Liver (tissue), 9 donors: Measurements from ENCODE around the gene ATP6V1G2. TPM values are rescaled to one million over a fixed set of nuclear protein-coding genes. Genes with fewer than 3 reads are reported as not detected.

ENCODE experiments used
- DNase-seq: peaks from one replicate; pipeline ENCODE4 v3.0.0-alpha.2; 2017; ENCODE audit warnings: low spot score
- H3K27ac ChIP-seq, 2 donors: one replicate each; pipeline ENCODE4 v1.7.0; 2013; ENCODE audit warnings: inconsistent platforms in 2 of 2, low read length in 2 of 2, control low read depth in 1 of 2, low read depth in 1 of 2, mild to moderate bottlenecking in 1 of 2
- H3K27me3 ChIP-seq, 4 donors: one replicate each; pipeline versions ENCODE4 v1.6.1 to v1.7.0; 2013; ENCODE audit warnings: low read length in 3 of 4, inconsistent platforms in 1 of 4, mild to moderate bottlenecking in 1 of 4, moderate library complexity in 1 of 4; ENCODE audit not compliant: control insufficient read depth in 4 of 4, insufficient read depth in 4 of 4
- H3K36me3 ChIP-seq, 4 donors: one replicate each; pipeline versions ENCODE4 v1.6.1 to v1.7.0; 2013; ENCODE audit warnings: low read length in 3 of 4, mild to moderate bottlenecking in 3 of 4, low read depth in 1 of 4, moderate library complexity in 1 of 4; ENCODE audit not compliant: control insufficient read depth in 4 of 4, insufficient read depth in 3 of 4
- H3K4me1 ChIP-seq, 4 donors: one replicate each; pipeline versions ENCODE4 v1.6.1 to v1.7.0; 2013; ENCODE audit warnings: low read length in 3 of 4, mild to moderate bottlenecking in 3 of 4, moderate library complexity in 1 of 4; ENCODE audit not compliant: control insufficient read depth in 4 of 4, insufficient read depth in 4 of 4
- H3K4me3 ChIP-seq, 3 donors: one replicate each; pipeline versions ENCODE4 v1.6.1 to v1.7.0; 2013; ENCODE audit warnings: low read length in 3 of 3, control low read depth in 1 of 3, low read depth in 1 of 3, mild to moderate bottlenecking in 1 of 3
- H3K9ac ChIP-seq, 2 donors: one replicate each; pipeline ENCODE4 v1.7.0; 2013; ENCODE audit warnings: low read length in 2 of 2, mild to moderate bottlenecking in 2 of 2, moderate library complexity in 2 of 2, control low read depth in 1 of 2, low read depth in 1 of 2
- H3K9me3 ChIP-seq, 4 donors: one replicate each; pipeline versions ENCODE4 v1.6.1 to v1.7.0; 2013; ENCODE audit warnings: low read length in 3 of 4; ENCODE audit not compliant: control insufficient read depth in 4 of 4
- EGR1 ChIP-seq, 2 donors: IDR thresholded peaks; 2 replicates each; pipeline ENCODE4 v1.6.1; 2016 to 2018; ENCODE audit warnings: antibody characterized with exemption in 2 of 2, low read depth in 2 of 2
- FOXA1 ChIP-seq: IDR thresholded peaks from 2 replicates; pipeline ENCODE4 v1.6.1; 2016; ENCODE audit warnings: antibody characterized with exemption
- FOXA2 ChIP-seq: IDR thresholded peaks from 2 replicates; pipeline ENCODE4 v1.6.1; 2016; ENCODE audit warnings: antibody characterized with exemption
- GABPA ChIP-seq, 2 donors: IDR thresholded peaks in 1 of 2; conservative IDR thresholded peaks in 1 of 2; 2 replicates each; pipeline ENCODE4 v1.6.1; 2016; ENCODE audit warnings: antibody characterized with exemption in 2 of 2, mild to moderate bottlenecking in 1 of 2, moderate library complexity in 1 of 2
- HNF4A ChIP-seq, 2 donors: conservative IDR thresholded peaks; 2 replicates each; pipeline ENCODE4 v1.6.1; 2016; ENCODE audit warnings: antibody characterized with exemption in 2 of 2, mild to moderate bottlenecking in 2 of 2
- HNF4G ChIP-seq: IDR thresholded peaks from 2 replicates; pipeline ENCODE4 v1.6.1; 2016; ENCODE audit warnings: antibody characterized with exemption
- JUND ChIP-seq, 2 donors: IDR thresholded peaks; 2 replicates each; pipeline ENCODE4 v1.6.1; 2016; ENCODE audit warnings: antibody characterized with exemption in 2 of 2
- NR2F2 ChIP-seq: IDR thresholded peaks from 2 replicates; pipeline ENCODE4 v1.6.1; 2016; ENCODE audit warnings: antibody characterized with exemption
- RAD21 ChIP-seq, 2 donors: IDR thresholded peaks; 2 replicates each; pipeline ENCODE4 v1.6.1; 2016; ENCODE audit warnings: antibody characterized with exemption in 2 of 2, mild to moderate bottlenecking in 2 of 2
- RXRA ChIP-seq, 2 donors: IDR thresholded peaks; 2 replicates each; pipeline ENCODE4 v1.6.1; 2017 to 2018; ENCODE audit warnings: antibody characterized with exemption in 2 of 2, mild to moderate bottlenecking in 1 of 2
- SP1 ChIP-seq: IDR thresholded peaks from 2 replicates; pipeline ENCODE4 v1.6.1; 2018; ENCODE audit warnings: antibody characterized with exemption, mild to moderate bottlenecking
- TAF1 ChIP-seq: conservative IDR thresholded peaks from 2 replicates; pipeline ENCODE4 v1.6.1; 2016; ENCODE audit warnings: antibody characterized with exemption, mild to moderate bottlenecking
- YY1 ChIP-seq: IDR thresholded peaks from 2 replicates; pipeline ENCODE4 v1.6.1; 2016; ENCODE audit warnings: antibody characterized with exemption, mild to moderate bottlenecking
- WGBS: extraction: QIAGEN DNeasy Blood & Tissue Kit; methylation state at CpG from one replicate; pipeline ENCODE4 v1.1.7; 2013; 5-methylcytosine and 5-hydroxymethylcytosine counted together
- polyA plus RNA-seq, 2 donors: library from polyadenylated mRNA; stranded (reverse) in 1 of 2; unstranded in 1 of 2; fragments of 200-250 nt in 1 of 2; fragments of >200 nt in 1 of 2; fragmentation: Nextera tagmentation in 1 of 2; extraction: Ambion mirVana in 1 of 2; gene quantifications; one replicate each; pipeline versions ENCODE4 v1.2.1 to v1.2.3, GENCODE V29; 2013 to 2015
- total RNA-seq, 2 donors: library from RNA; depleted of rRNA; stranded (reverse); fragments of >200 nt; gene quantifications; one replicate each; pipeline ENCODE4 v1.2.3, GENCODE V29; 2014
- TF ChIP-seq, protein P1 (sequence below): IDR thresholded peaks from 2 replicates; pipeline ENCODE4 v1.6.1; 2016; ENCODE audit warnings: antibody characterized with exemption
- TF ChIP-seq, protein P2 (sequence below): IDR thresholded peaks from 2 replicates; pipeline ENCODE4 v1.6.1; 2016; ENCODE audit warnings: antibody characterized with exemption
- TF ChIP-seq, protein P3 (sequence below): IDR thresholded peaks from 2 replicates; pipeline ENCODE4 v1.6.1; 2016; ENCODE audit warnings: antibody characterized with exemption
- TF ChIP-seq, protein P4 (sequence below): fragments of 150-350 bp; IDR thresholded peaks from 2 replicates; pipeline ENCODE4 v1.5.1; 2017; ENCODE audit warnings: improper control_type of control experiment, low read depth, low read length; ENCODE audit not compliant: missing input control
- TF ChIP-seq, protein P5 (sequence below): IDR thresholded peaks from 2 replicates; pipeline ENCODE4 v1.6.1; 2016; ENCODE audit warnings: antibody characterized with exemption, mild to moderate bottlenecking
- donor health status: healthy.
- donor health status: healthy.
- donor health status: healthy.
- donor health status: healthy.
- donor health status: healthy.

Gene ATP6V1G2
- total and polyA plus RNA-seq, 4 donors: 0.14 to 0.36 (median 0.26) TPM

DNA sequence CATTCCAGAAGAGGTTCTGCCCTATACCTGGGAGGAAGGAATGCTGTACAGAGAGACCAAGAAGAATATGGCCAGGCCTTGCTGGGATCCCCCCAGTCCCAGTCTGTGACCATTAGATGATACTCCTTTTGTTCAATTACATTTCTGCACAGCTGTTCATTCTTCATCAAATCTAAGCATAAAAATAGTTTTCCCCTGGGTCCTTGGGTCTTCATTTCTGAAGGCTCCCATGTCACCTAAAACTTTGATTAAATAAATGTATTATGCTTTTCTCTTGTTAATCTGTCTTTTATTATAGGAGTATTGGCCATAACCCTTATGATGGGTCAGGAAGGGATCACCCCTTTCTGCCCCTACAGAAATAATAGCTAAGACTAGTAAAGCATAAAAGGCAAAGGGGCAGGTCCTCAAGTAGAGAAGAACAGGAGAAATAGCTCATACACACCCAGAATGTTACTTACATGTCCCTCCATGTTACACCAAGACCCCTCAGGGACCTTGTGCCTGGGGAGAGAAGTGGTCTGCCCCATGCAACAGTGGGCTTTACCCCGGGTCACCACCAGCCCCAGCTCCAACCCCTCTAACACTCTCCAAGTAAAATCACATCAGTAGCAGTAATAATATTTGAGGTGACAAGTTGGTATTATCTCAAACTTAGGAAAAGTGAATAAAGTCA is 23.6 kb upstream of the ATP6V1G2 start:
- Histone ChIP-seq H3K9me3 (no peaks in the 10 kb centered on the region), H3K27me3 (no peaks in the 10 kb centered on the region), H3K4me3 (no peak overlapping the region), H3K27ac (no peak overlapping the region), H3K9ac (no peak overlapping the region), H3K4me1 (no peaks in the 10 kb centered on the region), H3K36me3 (no peaks in the 10 kb centered on the region)
- no peak for DNase-seq
- TF ChIP-seq EGR1 (IDR thresholded peaks at IDR 0.05; ENCODE audit: low read depth in 2 of 2): no peak
- WGBS: 79% methylated on average over 1 of the region's 1 CpG

DNA sequence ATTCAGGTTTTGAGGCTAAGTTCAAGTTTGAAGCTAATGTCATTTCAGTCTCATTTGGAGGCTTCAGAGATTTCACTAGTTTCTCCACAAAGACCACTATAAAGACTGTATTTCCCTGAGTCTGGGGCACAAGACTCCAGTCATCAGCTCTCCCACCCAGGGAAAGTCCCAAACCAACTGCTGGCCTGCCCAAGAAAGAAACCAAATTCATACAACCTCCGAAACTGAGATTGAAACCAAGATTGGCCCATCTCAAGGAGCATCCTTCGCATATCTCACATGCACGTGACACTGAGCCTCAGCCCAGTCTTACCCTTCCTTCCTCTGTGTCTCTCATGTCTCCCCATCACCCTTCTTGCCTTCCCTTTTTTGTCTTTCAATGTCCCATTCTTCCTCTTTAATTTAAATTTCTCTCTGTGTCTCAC is 22.1 kb upstream of the ATP6V1G2 start:
- TF ChIP-seq YY1: no peak
- TF ChIP-seq FOXA2: no peak
- no peak for TF ChIP-seq JUND (IDR thresholded peaks at IDR 0.05)
- TF ChIP-seq, protein P1, sequence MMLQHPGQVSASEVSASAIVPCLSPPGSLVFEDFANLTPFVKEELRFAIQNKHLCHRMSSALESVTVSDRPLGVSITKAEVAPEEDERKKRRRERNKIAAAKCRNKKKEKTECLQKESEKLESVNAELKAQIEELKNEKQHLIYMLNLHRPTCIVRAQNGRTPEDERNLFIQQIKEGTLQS: no peak
- TF ChIP-seq FOXA1: no peak
- TF ChIP-seq RXRA (IDR thresholded peaks at IDR 0.05): no peak
- no peak for TF ChIP-seq HNF4A (conservative IDR thresholded peaks at IDR 0.05)
- TF ChIP-seq, protein P2, sequence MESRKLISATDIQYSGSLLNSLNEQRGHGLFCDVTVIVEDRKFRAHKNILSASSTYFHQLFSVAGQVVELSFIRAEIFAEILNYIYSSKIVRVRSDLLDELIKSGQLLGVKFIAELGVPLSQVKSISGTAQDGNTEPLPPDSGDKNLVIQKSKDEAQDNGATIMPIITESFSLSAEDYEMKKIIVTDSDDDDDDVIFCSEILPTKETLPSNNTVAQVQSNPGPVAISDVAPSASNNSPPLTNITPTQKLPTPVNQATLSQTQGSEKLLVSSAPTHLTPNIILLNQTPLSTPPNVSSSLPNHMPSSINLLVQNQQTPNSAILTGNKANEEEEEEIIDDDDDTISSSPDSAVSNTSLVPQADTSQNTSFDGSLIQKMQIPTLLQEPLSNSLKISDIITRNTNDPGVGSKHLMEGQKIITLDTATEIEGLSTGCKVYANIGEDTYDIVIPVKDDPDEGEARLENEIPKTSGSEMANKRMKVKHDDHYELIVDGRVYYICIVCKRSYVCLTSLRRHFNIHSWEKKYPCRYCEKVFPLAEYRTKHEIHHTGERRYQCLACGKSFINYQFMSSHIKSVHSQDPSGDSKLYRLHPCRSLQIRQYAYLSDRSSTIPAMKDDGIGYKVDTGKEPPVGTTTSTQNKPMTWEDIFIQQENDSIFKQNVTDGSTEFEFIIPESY: no peak
- TF ChIP-seq RAD21 (IDR thresholded peaks at IDR 0.05): no peak
- no peak for TF ChIP-seq NR2F2
- TF ChIP-seq SP1: no peak
- WGBS: 65% methylated on average over 3 of the region's 3 CpGs
- H3K36me3 ChIP-seq: no peaks in the 10 kb centered on the region
- no peak for DNase-seq
- H3K9ac ChIP-seq: no peak overlapping the region
- H3K27me3 ChIP-seq: no peaks in the 10 kb centered on the region
- H3K27ac ChIP-seq: no peak overlapping the region
- no peaks in the 10 kb centered on the region for H3K9me3 ChIP-seq
- no peak overlapping the region for H3K4me3 ChIP-seq
- H3K4me1 ChIP-seq: no peaks in the 10 kb centered on the region

DNA sequence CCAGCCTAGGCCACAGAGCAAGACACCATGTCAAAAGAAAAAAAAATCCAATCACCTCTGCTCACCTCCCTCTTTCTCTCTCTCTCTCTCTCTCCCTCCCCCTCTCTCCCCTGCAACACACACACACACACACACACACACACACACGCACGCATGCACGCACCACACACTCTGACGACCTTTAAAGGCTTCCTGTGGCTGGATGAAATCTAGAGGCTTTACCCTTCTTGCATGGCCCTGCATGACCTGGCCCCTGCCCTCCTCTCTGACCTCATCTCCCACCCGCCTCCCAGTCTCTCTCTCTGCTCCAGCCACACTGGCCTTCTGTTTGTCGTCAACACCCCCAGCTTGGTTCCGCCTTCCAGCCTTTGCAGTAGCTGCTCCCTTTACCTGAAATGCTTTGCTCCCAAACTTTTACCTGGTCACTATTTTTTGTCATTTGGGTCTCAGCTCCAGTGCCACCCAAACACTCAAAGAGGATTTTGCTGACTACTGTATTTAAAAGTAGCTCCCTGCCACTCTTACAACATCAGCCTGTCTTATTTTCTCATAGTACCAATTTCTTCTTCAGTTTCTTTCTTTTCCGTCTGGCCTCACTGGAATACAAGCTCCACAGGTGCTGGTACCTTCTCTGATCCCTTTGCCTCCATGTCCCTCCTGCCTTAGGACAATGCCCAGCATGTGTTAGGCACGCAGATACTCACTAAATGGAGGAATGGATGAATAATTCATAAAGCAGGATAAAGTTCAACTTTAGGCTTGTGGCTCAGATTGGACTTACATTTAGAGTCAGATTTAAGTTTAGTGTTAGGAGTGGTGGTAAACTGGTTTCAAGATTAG is 21.3 kb upstream of the ATP6V1G2 start:
- Histone ChIP-seq H3K27ac (no peak overlapping the region), H3K27me3 (no peaks in the 10 kb centered on the region), H3K9ac (no peak overlapping the region), H3K4me3 (no peak overlapping the region), H3K4me1 (no peaks in the 10 kb centered on the region), H3K36me3 (no peaks in the 10 kb centered on the region), H3K9me3 (no peaks in the 10 kb centered on the region)
- WGBS: 51% methylated on average over 9 of the region's 9 CpGs
- DNase-seq: no peak
- TF ChIP-seq TAF1: no peak
- TF ChIP-seq, protein P1: no peak
- TF ChIP-seq, protein P3, sequence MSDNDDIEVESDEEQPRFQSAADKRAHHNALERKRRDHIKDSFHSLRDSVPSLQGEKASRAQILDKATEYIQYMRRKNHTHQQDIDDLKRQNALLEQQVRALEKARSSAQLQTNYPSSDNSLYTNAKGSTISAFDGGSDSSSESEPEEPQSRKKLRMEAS: no peak
- no peak for TF ChIP-seq JUND (IDR thresholded peaks at IDR 0.05)
- TF ChIP-seq HNF4G: no peak
- no peak for TF ChIP-seq RAD21 (IDR thresholded peaks at IDR 0.05)
- TF ChIP-seq, protein P4, sequence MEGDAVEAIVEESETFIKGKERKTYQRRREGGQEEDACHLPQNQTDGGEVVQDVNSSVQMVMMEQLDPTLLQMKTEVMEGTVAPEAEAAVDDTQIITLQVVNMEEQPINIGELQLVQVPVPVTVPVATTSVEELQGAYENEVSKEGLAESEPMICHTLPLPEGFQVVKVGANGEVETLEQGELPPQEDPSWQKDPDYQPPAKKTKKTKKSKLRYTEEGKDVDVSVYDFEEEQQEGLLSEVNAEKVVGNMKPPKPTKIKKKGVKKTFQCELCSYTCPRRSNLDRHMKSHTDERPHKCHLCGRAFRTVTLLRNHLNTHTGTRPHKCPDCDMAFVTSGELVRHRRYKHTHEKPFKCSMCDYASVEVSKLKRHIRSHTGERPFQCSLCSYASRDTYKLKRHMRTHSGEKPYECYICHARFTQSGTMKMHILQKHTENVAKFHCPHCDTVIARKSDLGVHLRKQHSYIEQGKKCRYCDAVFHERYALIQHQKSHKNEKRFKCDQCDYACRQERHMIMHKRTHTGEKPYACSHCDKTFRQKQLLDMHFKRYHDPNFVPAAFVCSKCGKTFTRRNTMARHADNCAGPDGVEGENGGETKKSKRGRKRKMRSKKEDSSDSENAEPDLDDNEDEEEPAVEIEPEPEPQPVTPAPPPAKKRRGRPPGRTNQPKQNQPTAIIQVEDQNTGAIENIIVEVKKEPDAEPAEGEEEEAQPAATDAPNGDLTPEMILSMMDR: no peak
- TF ChIP-seq, protein P5, sequence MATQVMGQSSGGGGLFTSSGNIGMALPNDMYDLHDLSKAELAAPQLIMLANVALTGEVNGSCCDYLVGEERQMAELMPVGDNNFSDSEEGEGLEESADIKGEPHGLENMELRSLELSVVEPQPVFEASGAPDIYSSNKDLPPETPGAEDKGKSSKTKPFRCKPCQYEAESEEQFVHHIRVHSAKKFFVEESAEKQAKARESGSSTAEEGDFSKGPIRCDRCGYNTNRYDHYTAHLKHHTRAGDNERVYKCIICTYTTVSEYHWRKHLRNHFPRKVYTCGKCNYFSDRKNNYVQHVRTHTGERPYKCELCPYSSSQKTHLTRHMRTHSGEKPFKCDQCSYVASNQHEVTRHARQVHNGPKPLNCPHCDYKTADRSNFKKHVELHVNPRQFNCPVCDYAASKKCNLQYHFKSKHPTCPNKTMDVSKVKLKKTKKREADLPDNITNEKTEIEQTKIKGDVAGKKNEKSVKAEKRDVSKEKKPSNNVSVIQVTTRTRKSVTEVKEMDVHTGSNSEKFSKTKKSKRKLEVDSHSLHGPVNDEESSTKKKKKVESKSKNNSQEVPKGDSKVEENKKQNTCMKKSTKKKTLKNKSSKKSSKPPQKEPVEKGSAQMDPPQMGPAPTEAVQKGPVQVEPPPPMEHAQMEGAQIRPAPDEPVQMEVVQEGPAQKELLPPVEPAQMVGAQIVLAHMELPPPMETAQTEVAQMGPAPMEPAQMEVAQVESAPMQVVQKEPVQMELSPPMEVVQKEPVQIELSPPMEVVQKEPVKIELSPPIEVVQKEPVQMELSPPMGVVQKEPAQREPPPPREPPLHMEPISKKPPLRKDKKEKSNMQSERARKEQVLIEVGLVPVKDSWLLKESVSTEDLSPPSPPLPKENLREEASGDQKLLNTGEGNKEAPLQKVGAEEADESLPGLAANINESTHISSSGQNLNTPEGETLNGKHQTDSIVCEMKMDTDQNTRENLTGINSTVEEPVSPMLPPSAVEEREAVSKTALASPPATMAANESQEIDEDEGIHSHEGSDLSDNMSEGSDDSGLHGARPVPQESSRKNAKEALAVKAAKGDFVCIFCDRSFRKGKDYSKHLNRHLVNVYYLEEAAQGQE: no peak
- TF ChIP-seq NR2F2: no peak
- no peak for TF ChIP-seq GABPA (IDR thresholded peaks at IDR 0.05 in 1 of 2, conservative IDR thresholded peaks at IDR 0.05 in 1 of 2)
- TF ChIP-seq FOXA1: no peak
